K562 (cell line): ENCODE measurements around the gene GABARAP. TPM values are rescaled to one million over a fixed set of nuclear protein-coding genes. Genes with fewer than 3 reads are reported as not detected.
A peak's percentile ranks its signal among the peaks of the same experiment; 100 is the strongest.

Experiments
- ATF7 ChIP-seq: fragments of 450-650 bp; IDR thresholded peaks from 2 replicates; pipeline ENCODE4 v1.7.1; 2014; ENCODE audit warnings: mild to moderate bottlenecking, moderate library complexity
- BHLHE40 ChIP-seq: IDR thresholded peaks from 2 replicates; pipeline ENCODE4 v1.6.1; 2011; ENCODE audit warnings: low read length, improper control_type of control experiment
- DMBX1 ChIP-seq: fragments of 250-450 bp; sonication (Bioruptor Pico); IDR thresholded peaks from 2 replicates; pipeline ENCODE4 v1.8.0; 2022; ENCODE audit warnings: inconsistent platforms, mild to moderate bottlenecking, moderate library complexity, borderline replicate concordance
- MEIS2 ChIP-seq: fragments of 450-650 bp; IDR thresholded peaks from 2 replicates; pipeline ENCODE4 v1.6.1; 2014; ENCODE audit warnings: mild to moderate bottlenecking; ENCODE audit not compliant: partially characterized antibody
- MYC ChIP-seq, 2 experiments: fragments of 250-450 bp in 1 of 2; sonication (Bioruptor Pico) in 1 of 2; IDR thresholded peaks; 2 replicates each; pipeline versions ENCODE4 v1.5.1 to v1.6.1; 2012 to 2021; ENCODE audit warnings: low read depth in 2 of 2, borderline replicate concordance in 1 of 2, improper control_type of control experiment in 1 of 2, low read length in 1 of 2, mild to moderate bottlenecking in 1 of 2, moderate library complexity in 1 of 2
- RBFOX2 ChIP-seq: fragments of 200-400 bp; formaldehyde crosslinking; IDR thresholded peaks from 2 replicates; pipeline ENCODE4 v1.6.1; 2017; ENCODE audit warnings: low read depth, mild to moderate bottlenecking, low read length, moderate library complexity
- RFX1 ChIP-seq: fragments of 450-650 bp; IDR thresholded peaks from 2 replicates; pipeline ENCODE4 v1.6.1; 2016; ENCODE audit warnings: mild to moderate bottlenecking, moderate library complexity
- SP1 ChIP-seq: sonication (generic); formaldehyde crosslinking; IDR thresholded peaks from 2 replicates; pipeline ENCODE4 v1.8.1; 2022; ENCODE audit warnings: mild to moderate bottlenecking, missing genetic modification reagents
- TFAM ChIP-seq: fragments of 250-450 bp; sonication (Bioruptor Pico); conservative IDR thresholded peaks from 2 replicates; pipeline ENCODE4 v1.5.0; 2021; ENCODE audit warnings: mild to moderate bottlenecking, moderate library complexity
- ZNF124 ChIP-seq: sonication (generic); formaldehyde crosslinking; IDR thresholded peaks from 2 replicates; pipeline ENCODE4 v1.8.1; 2022; ENCODE audit warnings: missing genetic modification reagents
- ZNF263 ChIP-seq: sonication (generic); formaldehyde crosslinking; IDR thresholded peaks from 2 replicates; pipeline ENCODE4 v1.8.0; 2022; ENCODE audit warnings: mild to moderate bottlenecking, missing genetic modification reagents, borderline replicate concordance
- polyA plus RNA-seq, 8 experiments: library from polyadenylated mRNA; depleted of rRNA in 4 of 8; stranded (reverse) in 5 of 8; unstranded in 3 of 8; fragments of >200 nt; fragmentation: Nextera tagmentation in 2 of 8; fragmentation: Illumina TruSeq in 1 of 8; extraction: Ambion mirVana in 2 of 8; extraction: Trizol in 1 of 8; gene quantifications; 2 replicates each; pipeline versions ENCODE4 v1.2.1 to v1.2.3, GENCODE V29; 2011 to 2014; ENCODE audit warnings: inconsistent platforms in 1 of 8, missing spikeins in 1 of 8
- total RNA-seq, 7 experiments: library from RNA; depleted of rRNA in 6 of 7; stranded (reverse); fragments of >200 nt in 6 of 7; fragmentation: Illumina TruSeq in 2 of 7; extraction: Trizol in 2 of 7; gene quantifications; 2 replicates each; pipeline versions ENCODE4 v1.2.1 to v1.2.3, GENCODE V29; 2011 to 2021; ENCODE audit warnings: low replicate concordance in 1 of 7
- TF ChIP-seq, protein P1 (sequence below): fragments of 450-650 bp; IDR thresholded peaks from 2 replicates; pipeline ENCODE4 v1.6.1; 2018; ENCODE audit not compliant: partially characterized antibody
- TF ChIP-seq, protein P2 (sequence below): sonication (generic); formaldehyde crosslinking; IDR thresholded peaks from 2 replicates; pipeline ENCODE4 v1.8.0; 2023; ENCODE audit warnings: missing genetic modification reagents, mild to moderate bottlenecking, borderline replicate concordance
- TF ChIP-seq, protein P3 (sequence below): fragments of 450-650 bp; IDR thresholded peaks from 2 replicates; pipeline ENCODE4 v1.6.1; 2014; ENCODE audit warnings: low read depth, mild to moderate bottlenecking, moderate library complexity, borderline replicate concordance

The GABARAP gene
- total and polyA plus RNA-seq, 9 of the 15 experiments (the other 6 are each of a cell fraction or from before 2014, with no cell fraction given), result 47.5 to 373 (median 152) TPM

DNA sequence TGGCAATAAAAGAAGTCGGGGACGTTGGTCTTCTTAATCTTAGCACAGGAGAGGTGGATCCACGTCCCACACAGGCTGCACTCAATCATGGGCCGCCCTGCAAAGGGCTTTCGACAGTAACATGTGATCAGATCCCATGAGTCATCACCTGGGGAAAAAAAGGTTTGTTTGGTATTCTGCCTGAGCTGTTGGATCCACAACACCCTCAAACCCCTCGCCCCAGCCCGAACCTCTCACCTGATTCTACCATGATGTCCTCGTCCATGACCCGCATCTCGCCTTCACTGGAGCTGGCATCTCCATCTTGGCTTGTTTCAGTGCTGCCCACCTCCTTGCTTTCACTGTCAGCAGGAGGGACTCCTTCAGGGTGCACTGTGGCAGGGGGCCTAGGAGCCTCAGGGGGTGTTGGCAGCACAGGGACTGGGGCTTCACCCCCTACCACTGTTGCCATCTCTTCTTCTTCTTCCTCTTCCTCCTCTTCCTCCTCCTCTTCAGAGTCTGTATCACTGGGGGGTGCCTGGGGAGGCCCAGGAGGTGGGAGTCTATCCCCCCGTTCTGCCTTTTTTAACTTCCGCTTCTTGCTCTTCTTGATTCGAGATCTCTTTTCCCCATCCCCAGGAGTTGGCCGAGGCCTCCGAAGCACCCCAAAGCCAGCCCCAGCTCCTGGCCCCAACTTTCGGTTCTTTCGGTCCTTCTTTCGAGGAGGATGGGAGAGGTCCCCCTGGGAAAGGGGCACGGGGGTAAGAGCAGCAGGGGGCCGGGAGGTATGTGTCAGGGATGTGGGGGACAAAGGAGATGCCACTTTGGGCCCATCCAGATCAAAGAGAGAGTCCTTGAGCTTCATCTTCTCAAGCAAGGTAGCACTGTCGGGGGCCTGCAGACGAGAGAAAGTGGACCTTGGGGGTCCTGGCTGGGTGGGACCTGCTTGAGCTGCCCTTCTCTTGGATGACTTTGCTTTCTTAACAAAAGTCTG is 6.3 kb downstream of the GABARAP start (continued):
- TF ChIP-seq, protein P1, sequence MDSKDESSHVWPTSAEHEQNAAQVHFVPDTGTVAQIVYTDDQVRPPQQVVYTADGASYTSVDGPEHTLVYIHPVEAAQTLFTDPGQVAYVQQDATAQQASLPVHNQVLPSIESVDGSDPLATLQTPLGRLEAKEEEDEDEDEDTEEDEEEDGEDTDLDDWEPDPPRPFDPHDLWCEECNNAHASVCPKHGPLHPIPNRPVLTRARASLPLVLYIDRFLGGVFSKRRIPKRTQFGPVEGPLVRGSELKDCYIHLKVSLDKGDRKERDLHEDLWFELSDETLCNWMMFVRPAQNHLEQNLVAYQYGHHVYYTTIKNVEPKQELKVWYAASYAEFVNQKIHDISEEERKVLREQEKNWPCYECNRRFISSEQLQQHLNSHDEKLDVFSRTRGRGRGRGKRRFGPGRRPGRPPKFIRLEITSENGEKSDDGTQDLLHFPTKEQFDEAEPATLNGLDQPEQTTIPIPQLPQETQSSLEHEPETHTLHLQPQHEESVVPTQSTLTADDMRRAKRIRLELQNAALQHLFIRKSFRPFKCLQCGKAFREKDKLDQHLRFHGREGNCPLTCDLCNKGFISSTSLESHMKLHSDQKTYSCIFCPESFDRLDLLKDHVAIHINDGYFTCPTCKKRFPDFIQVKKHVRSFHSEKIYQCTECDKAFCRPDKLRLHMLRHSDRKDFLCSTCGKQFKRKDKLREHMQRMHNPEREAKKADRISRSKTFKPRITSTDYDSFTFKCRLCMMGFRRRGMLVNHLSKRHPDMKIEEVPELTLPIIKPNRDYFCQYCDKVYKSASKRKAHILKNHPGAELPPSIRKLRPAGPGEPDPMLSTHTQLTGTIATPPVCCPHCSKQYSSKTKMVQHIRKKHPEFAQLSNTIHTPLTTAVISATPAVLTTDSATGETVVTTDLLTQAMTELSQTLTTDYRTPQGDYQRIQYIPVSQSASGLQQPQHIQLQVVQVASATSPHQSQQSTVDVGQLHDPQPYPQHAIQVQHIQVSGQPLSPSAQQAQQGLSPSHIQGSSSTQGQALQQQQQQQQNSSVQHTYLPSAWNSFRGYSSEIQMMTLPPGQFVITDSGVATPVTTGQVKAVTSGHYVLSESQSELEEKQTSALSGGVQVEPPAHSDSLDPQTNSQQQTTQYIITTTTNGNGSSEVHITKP, result no peak
- TF ChIP-seq SP1 (CRISPR knock-in tag) (no peak), BHLHE40 (no peak), DMBX1 (CRISPR knock-in tag) (no peak), ATF7 (no peak), TFAM (CRISPR knock-in tag) (no peak), RBFOX2 (peak; percentile 37; the same call in 1 of the 2 replicates), MYC (IDR thresholded peaks at IDR 0.05; ENCODE audit: low read depth, low read length) (no peak), MYC (CRISPR knock-in tag; IDR thresholded peaks at IDR 0.05; ENCODE audit: borderline replicate concordance, low read depth) (no peak), ZNF124 (CRISPR knock-in tag) (no peak), ZNF263 (CRISPR knock-in tag) (peak; percentile 15; the same call in 1 of the 2 replicates), RFX1 (no peak), MEIS2 (peak; percentile 36)
- TF ChIP-seq, protein P2, sequence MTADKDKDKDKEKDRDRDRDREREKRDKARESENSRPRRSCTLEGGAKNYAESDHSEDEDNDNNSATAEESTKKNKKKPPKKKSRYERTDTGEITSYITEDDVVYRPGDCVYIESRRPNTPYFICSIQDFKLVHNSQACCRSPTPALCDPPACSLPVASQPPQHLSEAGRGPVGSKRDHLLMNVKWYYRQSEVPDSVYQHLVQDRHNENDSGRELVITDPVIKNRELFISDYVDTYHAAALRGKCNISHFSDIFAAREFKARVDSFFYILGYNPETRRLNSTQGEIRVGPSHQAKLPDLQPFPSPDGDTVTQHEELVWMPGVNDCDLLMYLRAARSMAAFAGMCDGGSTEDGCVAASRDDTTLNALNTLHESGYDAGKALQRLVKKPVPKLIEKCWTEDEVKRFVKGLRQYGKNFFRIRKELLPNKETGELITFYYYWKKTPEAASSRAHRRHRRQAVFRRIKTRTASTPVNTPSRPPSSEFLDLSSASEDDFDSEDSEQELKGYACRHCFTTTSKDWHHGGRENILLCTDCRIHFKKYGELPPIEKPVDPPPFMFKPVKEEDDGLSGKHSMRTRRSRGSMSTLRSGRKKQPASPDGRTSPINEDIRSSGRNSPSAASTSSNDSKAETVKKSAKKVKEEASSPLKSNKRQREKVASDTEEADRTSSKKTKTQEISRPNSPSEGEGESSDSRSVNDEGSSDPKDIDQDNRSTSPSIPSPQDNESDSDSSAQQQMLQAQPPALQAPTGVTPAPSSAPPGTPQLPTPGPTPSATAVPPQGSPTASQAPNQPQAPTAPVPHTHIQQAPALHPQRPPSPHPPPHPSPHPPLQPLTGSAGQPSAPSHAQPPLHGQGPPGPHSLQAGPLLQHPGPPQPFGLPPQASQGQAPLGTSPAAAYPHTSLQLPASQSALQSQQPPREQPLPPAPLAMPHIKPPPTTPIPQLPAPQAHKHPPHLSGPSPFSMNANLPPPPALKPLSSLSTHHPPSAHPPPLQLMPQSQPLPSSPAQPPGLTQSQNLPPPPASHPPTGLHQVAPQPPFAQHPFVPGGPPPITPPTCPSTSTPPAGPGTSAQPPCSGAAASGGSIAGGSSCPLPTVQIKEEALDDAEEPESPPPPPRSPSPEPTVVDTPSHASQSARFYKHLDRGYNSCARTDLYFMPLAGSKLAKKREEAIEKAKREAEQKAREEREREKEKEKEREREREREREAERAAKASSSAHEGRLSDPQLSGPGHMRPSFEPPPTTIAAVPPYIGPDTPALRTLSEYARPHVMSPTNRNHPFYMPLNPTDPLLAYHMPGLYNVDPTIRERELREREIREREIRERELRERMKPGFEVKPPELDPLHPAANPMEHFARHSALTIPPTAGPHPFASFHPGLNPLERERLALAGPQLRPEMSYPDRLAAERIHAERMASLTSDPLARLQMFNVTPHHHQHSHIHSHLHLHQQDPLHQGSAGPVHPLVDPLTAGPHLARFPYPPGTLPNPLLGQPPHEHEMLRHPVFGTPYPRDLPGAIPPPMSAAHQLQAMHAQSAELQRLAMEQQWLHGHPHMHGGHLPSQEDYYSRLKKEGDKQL (CRISPR knock-in tag), result no peak
- TF ChIP-seq, protein P3, sequence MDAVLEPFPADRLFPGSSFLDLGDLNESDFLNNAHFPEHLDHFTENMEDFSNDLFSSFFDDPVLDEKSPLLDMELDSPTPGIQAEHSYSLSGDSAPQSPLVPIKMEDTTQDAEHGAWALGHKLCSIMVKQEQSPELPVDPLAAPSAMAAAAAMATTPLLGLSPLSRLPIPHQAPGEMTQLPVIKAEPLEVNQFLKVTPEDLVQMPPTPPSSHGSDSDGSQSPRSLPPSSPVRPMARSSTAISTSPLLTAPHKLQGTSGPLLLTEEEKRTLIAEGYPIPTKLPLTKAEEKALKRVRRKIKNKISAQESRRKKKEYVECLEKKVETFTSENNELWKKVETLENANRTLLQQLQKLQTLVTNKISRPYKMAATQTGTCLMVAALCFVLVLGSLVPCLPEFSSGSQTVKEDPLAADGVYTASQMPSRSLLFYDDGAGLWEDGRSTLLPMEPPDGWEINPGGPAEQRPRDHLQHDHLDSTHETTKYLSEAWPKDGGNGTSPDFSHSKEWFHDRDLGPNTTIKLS, result no peak
